Sigmoid colon (tissue), 4 donors: ENCODE measurements around the gene SLC2A11.

Experiments
- CTCF ChIP-seq, 4 experiments: fragments of 450-650 bp in 3 of 4; fragments of 200-600 bp in 1 of 4; IDR thresholded peaks; one replicate each; pipeline ENCODE4 v1.5.1; 2016 to 2019; ENCODE audit warnings: antibody characterized with exemption in 4 of 4, mild to moderate bottlenecking in 3 of 4, moderate library complexity in 2 of 4
- POLR2A ChIP-seq, 2 donors: fragments of 450-650 bp; IDR thresholded peaks; one replicate each; pipeline ENCODE4 v1.6.1; 2016; ENCODE audit warnings: antibody characterized with exemption in 2 of 2, mild to moderate bottlenecking in 2 of 2, moderate library complexity in 2 of 2
- POLR2AphosphoS5 ChIP-seq, 4 donors: sonication (generic); formaldehyde crosslinking; IDR thresholded peaks; one replicate each; pipeline ENCODE4 v1.6.1; 2017; ENCODE audit warnings: antibody characterized with exemption in 4 of 4

GRCh38 chr22:23850136-23850611, 7.5 kb upstream of the SLC2A11 start:
- TF ChIP-seq POLR2A (IDR thresholded peaks at IDR 0.05) (no peak), CTCF (IDR thresholded peaks at IDR 0.05) (no peak), POLR2AphosphoS5 (IDR thresholded peaks at IDR 0.05) (no peak)
